K562 (cell line): ENCODE data around the gene APP. TPM values are rescaled to one million over a fixed set of nuclear protein-coding genes. Genes with fewer than 3 reads are reported as not detected.

Experiments
- ARID1B ChIP-seq: fragments of 450-650 bp; IDR thresholded peaks from 2 replicates; pipeline ENCODE4 v1.6.1; 2016; ENCODE audit warnings: antibody characterized with exemption, mild to moderate bottlenecking, inconsistent platforms
- HMG20A ChIP-seq: fragments of 450-650 bp; formaldehyde crosslinking; conservative IDR thresholded peaks from 2 replicates; pipeline ENCODE4 v1.4.0; 2020; ENCODE audit warnings: mild to moderate bottlenecking, mixed read lengths
- MCM2 ChIP-seq: fragments of 450-650 bp; IDR thresholded peaks from 2 replicates; pipeline ENCODE4 v1.6.1; 2017; ENCODE audit warnings: low read depth, mild to moderate bottlenecking
- MCM3 ChIP-seq: fragments of 450-650 bp; IDR thresholded peaks from 2 replicates; pipeline ENCODE4 v1.6.1; 2016
- MEIS2 ChIP-seq: fragments of 450-650 bp; IDR thresholded peaks from 2 replicates; pipeline ENCODE4 v1.6.1; 2014; ENCODE audit warnings: mild to moderate bottlenecking; ENCODE audit not compliant: partially characterized antibody
- NONO ChIP-seq, 2 experiments: fragments of 200-400 bp in 1 of 2; fragments of 450-650 bp in 1 of 2; formaldehyde crosslinking in 1 of 2; IDR thresholded peaks; 2 replicates each; pipeline ENCODE4 v1.6.1; 2017; ENCODE audit warnings: low read depth in 2 of 2, mild to moderate bottlenecking in 2 of 2, moderate library complexity in 2 of 2, low read length in 1 of 2
- NRF1 ChIP-seq, 2 experiments: fragments of 450-650 bp; IDR thresholded peaks in 1 of 2; conservative IDR thresholded peaks in 1 of 2; 2 replicates each; pipeline ENCODE4 v1.6.1; 2014; ENCODE audit warnings: mild to moderate bottlenecking in 2 of 2
- ZNF586 ChIP-seq: fragments of 450-650 bp; formaldehyde crosslinking; conservative IDR thresholded peaks from 2 replicates; pipeline ENCODE4 v1.4.0; 2020; ENCODE audit warnings: mild to moderate bottlenecking, moderate library complexity
- polyA plus RNA-seq, 8 experiments: library from polyadenylated mRNA; depleted of rRNA in 4 of 8; stranded (reverse) in 5 of 8; unstranded in 3 of 8; fragments of >200 nt; fragmentation: Nextera tagmentation in 2 of 8; fragmentation: Illumina TruSeq in 1 of 8; extraction: Ambion mirVana in 2 of 8; extraction: Trizol in 1 of 8; gene quantifications; 2 replicates each; pipeline versions ENCODE4 v1.2.1 to v1.2.3, GENCODE V29; 2011 to 2014; ENCODE audit warnings: inconsistent platforms in 1 of 8, missing spikeins in 1 of 8
- total RNA-seq, 7 experiments: library from RNA; depleted of rRNA in 6 of 7; stranded (reverse); fragments of >200 nt in 6 of 7; fragmentation: Illumina TruSeq in 2 of 7; extraction: Trizol in 2 of 7; gene quantifications; 2 replicates each; pipeline versions ENCODE4 v1.2.1 to v1.2.3, GENCODE V29; 2011 to 2021; ENCODE audit warnings: low replicate concordance in 1 of 7
- TF ChIP-seq, protein P1 (sequence below), 2 experiments: fragments of 450-650 bp; IDR thresholded peaks; 2 replicates each; pipeline ENCODE4 v1.6.1; 2018; ENCODE audit warnings: mild to moderate bottlenecking in 2 of 2, low read depth in 1 of 2; ENCODE audit not compliant: partially characterized antibody in 2 of 2
- TF ChIP-seq, protein P2 (sequence below): fragments of 250-450 bp; sonication (Bioruptor Pico); IDR thresholded peaks from 2 replicates; pipeline ENCODE4 v1.4.0; 2020; ENCODE audit warnings: mild to moderate bottlenecking, moderate library complexity

APP gene
- total and polyA plus RNA-seq, 9 of the 15 experiments (the other 6 are each of a cell fraction or from before 2014, with no cell fraction given): 0.01 to 1.5 (median 0.16) TPM; not detected in 5

DNA sequence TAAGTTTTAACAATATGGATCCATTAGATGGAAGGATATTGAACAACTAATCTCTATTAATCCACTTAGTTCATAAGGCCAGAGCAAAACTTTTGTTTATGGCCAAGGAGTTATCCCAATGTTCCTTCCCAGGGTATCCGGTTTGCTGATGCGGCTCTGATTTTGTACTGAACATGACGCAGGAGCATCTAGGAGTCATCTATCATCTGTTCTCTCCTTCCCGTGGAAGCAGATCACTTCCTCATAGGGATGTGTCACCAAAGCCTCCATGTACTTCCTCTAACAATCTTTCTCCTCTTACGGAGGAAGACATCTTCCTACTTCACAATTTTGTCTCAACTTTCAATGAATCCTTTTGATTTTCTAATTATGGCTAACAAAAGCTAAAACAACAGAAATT is 206.6 kb downstream of the APP start (continued):
- TF ChIP-seq, protein P1, sequence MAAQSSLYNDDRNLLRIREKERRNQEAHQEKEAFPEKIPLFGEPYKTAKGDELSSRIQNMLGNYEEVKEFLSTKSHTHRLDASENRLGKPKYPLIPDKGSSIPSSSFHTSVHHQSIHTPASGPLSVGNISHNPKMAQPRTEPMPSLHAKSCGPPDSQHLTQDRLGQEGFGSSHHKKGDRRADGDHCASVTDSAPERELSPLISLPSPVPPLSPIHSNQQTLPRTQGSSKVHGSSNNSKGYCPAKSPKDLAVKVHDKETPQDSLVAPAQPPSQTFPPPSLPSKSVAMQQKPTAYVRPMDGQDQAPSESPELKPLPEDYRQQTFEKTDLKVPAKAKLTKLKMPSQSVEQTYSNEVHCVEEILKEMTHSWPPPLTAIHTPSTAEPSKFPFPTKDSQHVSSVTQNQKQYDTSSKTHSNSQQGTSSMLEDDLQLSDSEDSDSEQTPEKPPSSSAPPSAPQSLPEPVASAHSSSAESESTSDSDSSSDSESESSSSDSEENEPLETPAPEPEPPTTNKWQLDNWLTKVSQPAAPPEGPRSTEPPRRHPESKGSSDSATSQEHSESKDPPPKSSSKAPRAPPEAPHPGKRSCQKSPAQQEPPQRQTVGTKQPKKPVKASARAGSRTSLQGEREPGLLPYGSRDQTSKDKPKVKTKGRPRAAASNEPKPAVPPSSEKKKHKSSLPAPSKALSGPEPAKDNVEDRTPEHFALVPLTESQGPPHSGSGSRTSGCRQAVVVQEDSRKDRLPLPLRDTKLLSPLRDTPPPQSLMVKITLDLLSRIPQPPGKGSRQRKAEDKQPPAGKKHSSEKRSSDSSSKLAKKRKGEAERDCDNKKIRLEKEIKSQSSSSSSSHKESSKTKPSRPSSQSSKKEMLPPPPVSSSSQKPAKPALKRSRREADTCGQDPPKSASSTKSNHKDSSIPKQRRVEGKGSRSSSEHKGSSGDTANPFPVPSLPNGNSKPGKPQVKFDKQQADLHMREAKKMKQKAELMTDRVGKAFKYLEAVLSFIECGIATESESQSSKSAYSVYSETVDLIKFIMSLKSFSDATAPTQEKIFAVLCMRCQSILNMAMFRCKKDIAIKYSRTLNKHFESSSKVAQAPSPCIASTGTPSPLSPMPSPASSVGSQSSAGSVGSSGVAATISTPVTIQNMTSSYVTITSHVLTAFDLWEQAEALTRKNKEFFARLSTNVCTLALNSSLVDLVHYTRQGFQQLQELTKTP (IDR thresholded peaks at IDR 0.05; ENCODE audit: low read depth in 1 of 2, partially characterized antibody in 2 of 2): no peak
- TF ChIP-seq HMG20A: no peak
- TF ChIP-seq, protein P2, sequence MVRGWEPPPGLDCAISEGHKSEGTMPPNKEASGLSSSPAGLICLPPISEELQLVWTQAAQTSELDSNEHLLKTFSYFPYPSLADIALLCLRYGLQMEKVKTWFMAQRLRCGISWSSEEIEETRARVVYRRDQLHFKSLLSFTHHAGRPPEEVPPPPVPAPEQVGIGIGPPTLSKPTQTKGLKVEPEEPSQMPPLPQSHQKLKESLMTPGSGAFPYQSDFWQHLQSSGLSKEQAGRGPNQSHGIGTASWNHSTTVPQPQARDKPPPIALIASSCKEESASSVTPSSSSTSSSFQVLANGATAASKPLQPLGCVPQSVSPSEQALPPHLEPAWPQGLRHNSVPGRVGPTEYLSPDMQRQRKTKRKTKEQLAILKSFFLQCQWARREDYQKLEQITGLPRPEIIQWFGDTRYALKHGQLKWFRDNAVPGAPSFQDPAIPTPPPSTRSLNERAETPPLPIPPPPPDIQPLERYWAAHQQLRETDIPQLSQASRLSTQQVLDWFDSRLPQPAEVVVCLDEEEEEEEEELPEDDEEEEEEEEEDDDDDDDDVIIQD (CRISPR knock-in tag): no peak
- TF ChIP-seq ARID1B: no peak
- TF ChIP-seq ZNF586 (CRISPR knock-in tag): no peak
- no peak for TF ChIP-seq MCM2
- no peak for TF ChIP-seq NRF1 (conservative IDR thresholded peaks at IDR 0.05 in 1 of 2, IDR thresholded peaks at IDR 0.05 in 1 of 2)
- TF ChIP-seq MCM3: no peak
- TF ChIP-seq NONO (IDR thresholded peaks at IDR 0.05; ENCODE audit: low read depth in 2 of 2, low read length in 1 of 2): no peak
- no peak for TF ChIP-seq MEIS2
